ENCODE results near the gene GCAT. TPM values are rescaled to one million over a fixed set of nuclear protein-coding genes. Genes with fewer than 3 reads are reported as not detected.

The GCAT gene
- polyA plus RNA-seq, 1 experiment: 8.9 TPM

GRCh38 chr22:37808294-37808657 lies 542 bp downstream of the GCAT start:
- CTCF ChIA-PET: interaction anchor here (2.9 to 4.1 kb wide), 2 partner anchors 10 to 55 kb away, joined by 9 to 35 read pairs; no protein-coding TSS in a partner anchor
- H3K27me3 ChIP-seq (ENCODE audit: control insufficient read depth, insufficient read depth, low read length): no peaks in the 10 kb centered on the region
- H3K9me3 ChIP-seq (ENCODE audit: control insufficient read depth, insufficient read depth, low read length): no peaks in the 10 kb centered on the region
- H3K4me3 ChIP-seq (ENCODE audit: low read depth, low read length): peak overlapping the region; percentile 84
- DNase-seq (ENCODE audit: low read depth, low spot score): no peak
- no peak for TF ChIP-seq CTCF (IDR thresholded peaks at IDR 0.05; ENCODE audit: low read depth, low read length)
- H3K27ac ChIP-seq (ENCODE audit: low read depth, low read length): peak overlapping the region; percentile 84
- POLR2A ChIA-PET: interaction anchor here (0.6 to 1.3 kb wide), 4 partner anchors 12 to 111 kb away, joined by 3 read pairs; partner anchors contain the start of gene TRIOBP

- H3K4me3 ChIP-seq (ENCODE audit: low read depth, low read length): no peak overlapping the region
- ChIA-PET POLR2A (interaction anchor here (0.6 to 1.0 kb wide), 3 partner anchors 10 to 169 kb away, joined by 3 read pairs; no protein-coding TSS in a partner anchor), CTCF (interaction anchor here (0.8 to 4.1 kb wide), 3 partner anchors 8 to 72 kb away, joined by 3 to 35 read pairs (median 9); no protein-coding TSS in a partner anchor)
- DNase-seq (ENCODE audit: low read depth, low spot score): no peak
- H3K27me3 ChIP-seq (ENCODE audit: control insufficient read depth, insufficient read depth, low read length): no peaks in the 10 kb centered on the region
- H3K27ac ChIP-seq (ENCODE audit: low read depth, low read length): no peak overlapping the region
- TF ChIP-seq CTCF (IDR thresholded peaks at IDR 0.05; ENCODE audit: low read depth, low read length): no peak
- H3K9me3 ChIP-seq (ENCODE audit: control insufficient read depth, insufficient read depth, low read length): no peaks in the 10 kb centered on the region
Observed at GRCh38 chr22:37809672-37810333, 2.1 kb downstream of the GCAT start.

GRCh38 chr22:37811867-37812266 lies 4.1 kb downstream of the GCAT start:
- no peaks in the 10 kb centered on the region; the same call in 1 of the 2 replicates for H3K9me3 ChIP-seq (ENCODE audit: control insufficient read depth, insufficient read depth, low read length)
- DNase-seq (ENCODE audit: low read depth, low spot score): no peak
- TF ChIP-seq CTCF (IDR thresholded peaks at IDR 0.05; ENCODE audit: low read depth, low read length): no peak
- no peak overlapping the region for H3K4me3 ChIP-seq (ENCODE audit: low read depth, low read length)
- ChIA-PET POLR2A (no interaction called here), CTCF (no interaction called here)
- no peaks in the 10 kb centered on the region for H3K27me3 ChIP-seq (ENCODE audit: control insufficient read depth, insufficient read depth, low read length)
- H3K27ac ChIP-seq (ENCODE audit: low read depth, low read length): no peak overlapping the region

DNA sequence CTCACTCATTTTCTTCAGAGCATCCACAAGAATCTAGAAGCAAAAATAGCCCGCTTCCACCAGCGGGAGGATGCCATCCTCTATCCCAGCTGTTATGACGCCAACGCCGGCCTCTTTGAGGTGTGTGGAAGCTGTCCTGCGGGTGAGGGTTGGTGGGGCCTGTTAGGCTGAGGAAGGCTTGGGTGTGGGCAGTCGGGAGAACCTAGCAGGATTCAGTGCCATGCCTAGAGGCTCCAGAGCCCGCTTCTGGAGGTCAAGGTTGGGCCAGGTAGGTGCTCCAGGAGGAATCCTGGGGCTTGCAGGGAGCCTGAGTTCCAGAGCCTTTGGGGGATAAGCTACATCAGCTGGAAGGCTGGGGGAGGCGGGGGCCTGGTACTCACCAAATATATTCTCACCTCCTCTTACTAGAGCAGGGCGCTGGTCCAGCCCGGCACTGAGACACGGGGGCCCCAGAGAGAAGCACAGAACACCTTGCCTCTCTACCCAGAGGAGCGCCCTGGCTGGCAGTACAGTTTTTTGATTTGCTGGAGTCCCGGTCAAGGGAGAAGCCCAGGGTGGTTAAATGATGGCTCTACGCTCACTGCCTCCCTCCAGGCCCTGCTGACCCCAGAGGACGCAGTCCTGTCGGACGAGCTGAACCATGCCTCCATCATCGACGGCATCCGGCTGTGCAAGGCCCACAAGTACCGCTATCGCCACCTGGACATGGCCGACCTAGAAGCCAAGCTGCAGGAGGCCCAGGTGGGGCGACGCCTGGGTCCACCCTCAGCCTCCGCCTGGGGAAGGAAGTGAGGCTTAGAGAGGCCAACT lies 5.3 kb downstream of the GCAT start:
- Histone ChIP-seq H3K27me3 (ENCODE audit: control insufficient read depth, insufficient read depth, low read length) (no peaks in the 10 kb centered on the region), H3K4me3 (ENCODE audit: low read depth, low read length) (no peak overlapping the region), H3K9me3 (ENCODE audit: control insufficient read depth, insufficient read depth, low read length) (no peaks in the 10 kb centered on the region; the same call in 1 of the 2 replicates), H3K27ac (ENCODE audit: low read depth, low read length) (no peak overlapping the region)
- CTCF ChIA-PET: interaction anchor here (0.5 kb wide), 1 partner anchor 205 kb away, joined by 4 read pairs; no protein-coding TSS in a partner anchor
- POLR2A ChIA-PET: no interaction called here
- no peak for DNase-seq (ENCODE audit: low read depth, low spot score)
- TF ChIP-seq CTCF (IDR thresholded peaks at IDR 0.05; ENCODE audit: low read depth, low read length): no peak

All from AG04450 (cell line).